Right ventricle myocardium superior (tissue), 1 donor: ENCODE measurements around the gene PTPRF. TPM values are rescaled to one million over a fixed set of nuclear protein-coding genes. Genes with fewer than 3 reads are reported as not detected.
A peak's percentile ranks its signal among the peaks of the same experiment; 100 is the strongest.

ENCODE experiments used
- ATAC-seq: fragments of 200-7000 bp; cut with Tn5 transposase; one replicate; pipeline ENCODE4 v1.9.1; 2020; ENCODE audit warnings: mild to moderate bottlenecking; ENCODE audit not compliant: poor library complexity
- DNase-seq: peaks from one replicate; pipeline ENCODE4 v3.0.0-alpha.2; 2020
- intact Hi-C: fragments of 100-400 bp; cut with DNase I; formaldehyde crosslinking; loops from one replicate; pipeline ENCODE4 v1.11.2; 2022
- total RNA-seq: library from RNA; stranded (reverse); fragmentation: NEBNext Ultra II Directional; extraction: Animal tissue kit (Norgen Biotek cat#: 25700); gene quantifications from one replicate; pipeline ENCODE4 v1.2.1, GENCODE V29; 2021
- donor health status: DM: no; HTN: yes; CAD: no; lungs with severe emphysema.

Gene PTPRF
- total RNA-seq, 1 donor from 2014 or later = 4.2 TPM

GRCh38 chr1:43610339-43610738, 79.7 kb downstream of the PTPRF start:
- no peak for ATAC-seq
- intact Hi-C loops = no loop called here
- no peak for DNase-seq

GRCh38 chr1:43611950-43612349, 81.3 kb downstream of the PTPRF start:
- intact Hi-C loops = no loop called here
- DNase-seq = no peak
- ATAC-seq = no peak

GRCh38 chr1:43612406-43612805, 81.7 kb downstream of the PTPRF start:
- intact Hi-C loops = no loop called here
- ATAC-seq (no peak), DNase-seq (no peak)

GRCh38 chr1:43613075-43613942, 82.6 kb downstream of the PTPRF start:
- intact Hi-C loops = no loop called here
- peak; percentile 27 for DNase-seq
- no peak for ATAC-seq

- intact Hi-C loops = no loop called here
- DNase-seq (peak; percentile 10), ATAC-seq (no peak)
These were observed 83.5 kb downstream of the PTPRF start for GRCh38 chr1:43614211-43614610.

DNA sequence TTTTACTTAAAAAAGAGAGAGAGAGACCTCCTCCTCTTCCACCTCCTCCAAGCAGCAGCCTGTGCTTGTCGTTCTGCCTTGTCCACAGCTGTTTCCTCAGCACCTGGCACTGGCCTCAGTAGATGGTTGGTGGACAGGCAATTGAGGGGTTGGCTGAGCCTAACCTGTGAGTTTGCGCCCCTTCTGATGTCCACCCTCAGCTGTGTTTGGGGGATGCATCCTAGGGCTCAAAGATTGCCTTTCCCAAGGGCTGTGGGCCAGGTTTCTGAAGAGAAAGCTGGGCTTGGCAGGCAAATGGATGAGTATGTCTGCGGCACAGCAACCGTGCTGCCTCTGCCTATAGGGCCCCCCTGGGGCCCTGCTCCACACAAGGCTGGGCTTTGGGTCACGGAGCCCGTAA, 84.2 kb downstream of the PTPRF start:
- intact Hi-C loops = no loop called here

GRCh38 chr1:43616383-43616782, 85.7 kb downstream of the PTPRF start:
- DNase-seq (no peak), ATAC-seq (no peak)
- intact Hi-C loops = no loop called here

More for the DNA sequence above, 84.2 kb downstream of the PTPRF start:
- no peak for DNase-seq
- ATAC-seq = no peak

- ATAC-seq = no peak
- no peak for DNase-seq
- intact Hi-C loops = no loop called here
These were observed 86.3 kb downstream of the PTPRF start for GRCh38 chr1:43617011-43617410.

- DNase-seq (no peak), ATAC-seq (no peak)
- intact Hi-C loops = no loop called here
These were observed 87.0 kb downstream of the PTPRF start for GRCh38 chr1:43617668-43618067.

GRCh38 chr1:43618521-43619313, 88.0 kb downstream of the PTPRF start:
- ATAC-seq (no peak), DNase-seq (no peak)
- intact Hi-C loops = no loop called here

GRCh38 chr1:43619314-43619790, 88.7 kb downstream of the PTPRF start:
- intact Hi-C loops = no loop called here
- ATAC-seq (no peak), DNase-seq (no peak)

- no peak for ATAC-seq
- intact Hi-C loops = no loop called here
These were observed 89.6 kb downstream of the PTPRF start for GRCh38 chr1:43619996-43620920.

GRCh38 chr1:43620956-43621355, 90.3 kb downstream of the PTPRF start:
- no peak for ATAC-seq
- intact Hi-C loops = no loop called here
- DNase-seq = no peak

More at GRCh38 chr1:43619996-43620920, 89.6 kb downstream of the PTPRF start:
- peak; percentile 11 for DNase-seq

- intact Hi-C loops = no loop called here
- DNase-seq (no peak), ATAC-seq (no peak)
These were observed 90.7 kb downstream of the PTPRF start for GRCh38 chr1:43621386-43621785.

GRCh38 chr1:43621861-43622260, 91.2 kb downstream of the PTPRF start:
- DNase-seq = no peak
- no peak for ATAC-seq
- intact Hi-C loops = no loop called here

DNA sequence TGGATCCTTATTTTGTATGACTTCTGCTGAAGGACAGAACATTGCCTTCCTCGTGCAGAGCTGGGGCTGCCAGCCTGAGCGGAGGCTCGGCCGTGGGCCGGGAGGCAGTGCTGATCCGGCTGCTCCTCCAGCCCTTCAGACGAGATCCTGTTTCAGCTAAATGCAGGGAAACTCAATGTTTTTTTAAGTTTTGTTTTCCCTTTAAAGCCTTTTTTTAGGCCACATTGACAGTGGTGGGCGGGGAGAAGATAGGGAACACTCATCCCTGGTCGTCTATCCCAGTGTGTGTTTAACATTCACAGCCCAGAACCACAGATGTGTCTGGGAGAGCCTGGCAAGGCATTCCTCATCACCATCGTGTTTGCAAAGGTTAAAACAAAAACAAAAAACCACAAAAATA, 91.8 kb downstream of the PTPRF start:
- no peak for DNase-seq
- intact Hi-C loops = no loop called here
- no peak for ATAC-seq

- DNase-seq = no peak
- intact Hi-C loops = no loop called here
- ATAC-seq = no peak
These were observed 92.5 kb downstream of the PTPRF start for GRCh38 chr1:43622901-43623780.
